Activated CD4-positive, CD25-positive, alpha-beta regulatory T cell (primary cell): Measurements from ENCODE around the gene EGFR.
"Not testable (repeated sequence)": the region's sequence is repeated elsewhere in the genome, so short reads cannot be mapped to it uniquely, and the experiment has no call there.

ENCODE experiments used
- DNase-seq, 4 experiments: peaks; one replicate each; lab custom pipeline; 2025; lab: John Stamatoyannopoulos, UW

Gene EGFR

GRCh38 chr7:55013851-55014250 is 5.0 kb upstream of the EGFR start:
- no peak for DNase-seq

GRCh38 chr7:55016061-55016745 is 2.6 kb upstream of the EGFR start:
- no peak for DNase-seq

- no peak for DNase-seq
Measured at GRCh38 chr7:55016746-55017090, 2.1 kb upstream of the EGFR start.

DNA sequence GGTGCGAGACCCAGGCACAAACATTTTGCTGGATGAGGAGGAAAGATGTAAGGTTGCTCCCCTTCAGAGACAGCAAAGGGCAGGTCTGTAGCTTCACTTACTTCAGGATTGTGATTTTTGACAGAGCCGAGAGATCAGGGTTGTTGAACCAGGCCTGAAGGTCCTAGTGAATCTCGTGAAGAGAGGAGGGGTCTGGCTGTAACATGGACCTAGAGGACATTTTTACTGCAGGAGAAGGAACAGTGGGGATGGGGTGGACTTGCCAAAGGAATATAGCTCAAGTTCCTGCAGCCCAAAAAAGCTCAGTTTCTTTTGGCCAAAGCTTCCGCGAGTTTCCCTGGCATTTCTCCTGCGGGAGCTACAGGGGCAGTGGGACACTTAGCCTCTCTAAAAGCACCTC is 976 bp upstream of the EGFR start:
- no peak for DNase-seq

GRCh38 chr7:55019191-55019690 is 424 bp downstream of the EGFR start:
- DNase-seq = no peak

DNA sequence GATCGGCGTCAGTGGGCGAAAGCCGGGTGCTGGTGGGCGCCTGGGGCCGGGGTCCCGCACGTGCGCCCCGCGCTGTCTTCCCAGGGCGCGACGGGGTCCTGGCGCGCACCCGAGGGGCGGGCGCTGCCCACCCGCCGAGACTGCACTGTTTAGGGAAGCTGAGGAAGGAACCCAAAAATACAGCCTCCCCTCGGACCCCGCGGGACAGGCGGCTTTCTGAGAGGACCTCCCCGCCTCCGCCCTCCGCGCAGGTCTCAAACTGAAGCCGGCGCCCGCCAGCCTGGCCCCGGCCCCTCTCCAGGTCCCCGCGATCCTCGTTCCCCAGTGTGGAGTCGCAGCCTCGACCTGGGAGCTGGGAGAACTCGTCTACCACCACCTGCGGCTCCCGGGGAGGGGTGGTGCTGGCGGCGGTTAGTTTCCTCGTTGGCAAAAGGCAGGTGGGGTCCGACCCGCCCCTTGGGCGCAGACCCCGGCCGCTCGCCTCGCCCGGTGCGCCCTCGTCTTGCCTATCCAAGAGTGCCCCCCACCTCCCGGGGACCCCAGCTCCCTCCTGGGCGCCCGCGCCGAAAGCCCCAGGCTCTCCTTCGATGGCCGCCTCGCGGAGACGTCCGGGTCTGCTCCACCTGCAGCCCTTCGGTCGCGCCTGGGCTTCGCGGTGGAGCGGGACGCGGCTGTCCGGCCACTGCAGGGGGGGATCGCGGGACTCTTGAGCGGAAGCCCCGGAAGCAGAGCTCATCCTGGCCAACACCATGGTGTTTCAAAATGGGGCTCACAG is 1.1 kb downstream of the EGFR start:
- no peak for DNase-seq

DNA sequence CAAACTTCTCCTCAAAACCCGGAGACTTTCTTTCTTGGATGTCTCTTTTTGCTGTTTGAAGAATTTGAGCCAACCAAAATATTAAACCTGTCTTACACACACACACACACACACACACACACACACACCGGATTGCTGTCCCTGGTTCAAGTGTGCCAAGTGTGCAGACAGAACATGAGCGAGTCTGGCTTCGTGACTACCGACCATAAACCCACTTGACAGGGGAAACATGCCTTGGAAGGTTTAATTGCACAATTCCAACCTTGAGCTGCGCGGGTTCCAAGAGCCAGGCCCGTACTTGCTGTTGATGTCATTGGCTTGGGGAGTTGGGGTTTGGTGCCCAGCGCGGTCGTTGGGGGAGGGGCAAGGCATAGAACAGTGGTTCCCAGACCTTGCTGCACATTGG is 1.7 kb downstream of the EGFR start:
- no peak for DNase-seq

DNA sequence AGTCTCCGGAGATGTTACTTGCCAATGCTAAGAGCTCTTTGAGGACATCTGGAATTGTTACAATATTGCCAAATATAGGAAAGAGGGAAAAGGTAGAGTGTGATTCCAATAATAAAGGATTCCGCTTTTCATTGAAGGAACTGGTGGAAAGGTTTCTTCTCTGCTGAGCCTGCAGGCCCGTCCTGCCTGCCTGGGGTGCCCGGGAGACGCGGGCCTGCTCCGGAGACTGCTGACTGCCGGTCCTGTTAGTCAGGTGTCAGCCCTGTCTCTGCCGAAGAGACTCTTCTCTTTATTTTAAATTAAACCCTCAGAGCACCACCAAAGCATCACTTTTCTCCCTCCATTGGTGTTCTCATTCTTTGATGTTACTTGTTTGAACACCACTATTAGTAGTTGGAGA is 2.2 kb downstream of the EGFR start:
- DNase-seq = no peak

DNA sequence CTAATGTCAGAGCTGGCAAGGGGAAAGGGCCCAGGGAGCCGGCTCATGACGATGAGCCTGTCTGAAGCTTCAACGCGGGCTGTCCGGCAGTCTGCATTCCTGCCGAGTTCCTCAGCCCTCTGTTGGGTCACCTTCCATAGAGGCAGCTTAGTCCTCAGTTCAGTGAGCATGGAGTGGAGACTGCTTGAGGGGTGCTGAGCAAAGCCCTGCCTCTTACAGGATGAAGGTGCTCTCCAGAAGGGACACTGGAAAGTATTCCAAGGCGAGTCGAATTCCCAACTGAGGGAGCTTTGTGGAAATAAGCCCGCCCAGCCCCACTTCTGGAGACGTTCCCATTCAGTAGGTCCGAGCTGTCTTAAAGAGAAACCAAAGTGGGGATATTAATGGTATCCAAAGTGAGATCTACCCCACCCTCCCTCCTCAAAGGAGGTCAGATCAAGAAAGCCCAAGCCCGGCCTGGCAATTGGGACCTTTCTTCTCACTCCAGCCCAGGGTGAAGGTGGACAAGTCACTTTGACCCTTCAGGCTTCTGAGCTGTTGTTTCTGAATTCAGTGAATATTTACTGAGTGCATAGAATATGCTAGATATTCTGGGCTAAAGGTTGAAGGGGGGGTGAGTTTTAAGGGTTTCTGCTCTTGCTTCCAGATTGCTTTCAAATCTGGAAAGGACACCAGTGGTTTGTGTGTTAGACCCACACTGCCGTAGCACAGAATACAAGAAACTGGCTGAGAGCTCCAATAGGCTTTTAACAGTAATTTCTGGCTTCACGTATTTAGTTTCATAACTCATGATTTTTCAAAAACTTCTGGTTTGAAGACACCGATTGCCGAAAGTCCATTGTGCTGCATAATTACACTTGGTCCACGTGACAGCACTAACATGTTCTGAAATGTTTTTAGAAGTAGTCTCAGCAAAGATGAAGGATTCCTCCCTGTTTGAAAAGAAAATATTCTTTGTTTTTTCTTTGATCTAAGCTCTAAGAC is 3.5 kb downstream of the EGFR start:
- DNase-seq = no peak

- DNase-seq = no peak
Measured at GRCh38 chr7:55023841-55024505, 5.2 kb downstream of the EGFR start.

DNA sequence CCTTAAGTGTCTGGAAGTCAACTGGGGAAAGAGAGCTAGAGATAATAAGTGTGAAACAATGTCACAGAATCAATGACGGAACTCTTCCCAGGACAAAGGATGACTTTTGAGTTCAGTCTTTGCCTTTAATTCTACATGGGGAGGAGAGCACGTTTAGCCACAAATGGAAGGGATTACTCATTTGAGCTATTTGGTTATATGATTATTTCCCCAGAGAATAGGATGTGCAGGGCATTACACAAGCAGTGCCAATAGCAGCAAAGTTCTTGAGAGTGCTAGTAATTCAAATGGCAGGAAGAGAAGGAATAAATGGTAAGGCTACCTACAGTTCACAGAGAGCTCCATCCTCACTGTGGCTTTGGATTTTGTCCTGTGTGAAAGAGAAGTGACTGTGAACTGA is 6.0 kb downstream of the EGFR start:
- no peak for DNase-seq

GRCh38 chr7:55026086-55026790 is 7.4 kb downstream of the EGFR start:
- DNase-seq = no peak

- DNase-seq = no peak
Measured at GRCh38 chr7:55026867-55027490, 8.2 kb downstream of the EGFR start.

DNA sequence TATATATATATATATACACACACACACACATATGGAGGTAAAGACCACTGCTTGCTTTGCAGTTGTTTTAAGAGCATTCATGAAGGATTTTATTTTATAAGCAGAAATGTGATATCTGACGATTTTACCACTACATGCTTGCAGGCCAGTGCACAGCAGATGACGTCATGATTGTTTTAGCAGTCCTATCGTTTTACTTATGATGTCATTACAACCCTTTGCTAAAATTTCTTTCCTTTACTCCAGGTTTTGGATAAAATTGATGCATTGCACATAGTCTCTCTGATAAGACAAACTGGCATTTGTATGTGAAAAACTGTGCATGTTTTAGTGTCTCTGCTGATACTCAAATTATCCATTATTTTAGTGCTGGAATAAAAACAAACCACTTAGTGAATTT is 9.2 kb downstream of the EGFR start:
- DNase-seq = no peak

DNA sequence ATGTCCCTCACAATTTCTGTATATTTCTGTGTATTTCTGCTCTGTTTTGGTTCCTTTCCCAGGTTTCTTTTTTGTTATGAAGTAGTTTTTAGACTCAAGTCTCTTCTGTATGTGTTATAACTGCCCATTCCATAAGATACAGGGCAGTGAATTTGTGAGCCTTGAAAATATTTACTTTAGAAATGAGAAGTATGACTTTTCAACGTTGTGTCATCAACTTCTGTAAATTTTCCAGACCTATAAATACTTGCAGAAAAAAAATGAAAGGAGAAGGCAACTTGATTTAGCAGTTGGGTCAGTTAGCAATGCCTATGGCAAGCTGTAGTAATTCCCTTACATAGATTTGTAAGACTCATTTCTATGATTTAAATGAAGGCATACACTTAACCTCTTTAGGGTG is 11.5 kb downstream of the EGFR start:
- no peak for DNase-seq

- no peak for DNase-seq
Measured at GRCh38 chr7:55031075-55031474, 12.3 kb downstream of the EGFR start.

DNA sequence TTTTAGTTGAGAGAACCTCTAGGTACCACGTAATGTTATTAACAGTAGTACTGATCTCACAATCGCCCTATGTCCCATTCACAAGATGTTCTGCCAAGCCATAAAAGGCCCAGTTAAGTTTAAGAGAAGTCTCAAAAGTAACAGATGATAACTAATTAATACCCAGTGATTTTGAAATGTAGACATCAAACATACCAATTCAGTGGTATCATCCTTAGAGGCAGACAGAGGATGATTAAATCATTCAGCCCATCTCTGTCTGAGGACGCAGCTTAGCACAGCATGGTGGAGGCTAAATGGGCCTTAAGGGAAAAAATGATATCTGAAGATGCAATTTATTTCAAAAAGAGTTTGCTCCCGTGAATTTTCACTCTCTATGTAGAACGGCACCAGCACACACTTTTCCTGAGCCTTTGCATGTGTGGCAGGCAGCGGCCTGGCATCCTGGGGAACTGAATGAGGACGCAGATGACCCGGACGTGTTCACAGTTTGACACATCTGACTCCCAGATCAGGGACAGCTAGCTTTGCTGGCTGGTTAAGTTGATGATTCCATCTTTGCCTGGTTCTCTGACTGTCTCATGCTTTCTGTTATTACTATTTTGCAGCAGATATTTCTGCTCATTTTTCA is 13.4 kb downstream of the EGFR start:
- no peak for DNase-seq

DNA sequence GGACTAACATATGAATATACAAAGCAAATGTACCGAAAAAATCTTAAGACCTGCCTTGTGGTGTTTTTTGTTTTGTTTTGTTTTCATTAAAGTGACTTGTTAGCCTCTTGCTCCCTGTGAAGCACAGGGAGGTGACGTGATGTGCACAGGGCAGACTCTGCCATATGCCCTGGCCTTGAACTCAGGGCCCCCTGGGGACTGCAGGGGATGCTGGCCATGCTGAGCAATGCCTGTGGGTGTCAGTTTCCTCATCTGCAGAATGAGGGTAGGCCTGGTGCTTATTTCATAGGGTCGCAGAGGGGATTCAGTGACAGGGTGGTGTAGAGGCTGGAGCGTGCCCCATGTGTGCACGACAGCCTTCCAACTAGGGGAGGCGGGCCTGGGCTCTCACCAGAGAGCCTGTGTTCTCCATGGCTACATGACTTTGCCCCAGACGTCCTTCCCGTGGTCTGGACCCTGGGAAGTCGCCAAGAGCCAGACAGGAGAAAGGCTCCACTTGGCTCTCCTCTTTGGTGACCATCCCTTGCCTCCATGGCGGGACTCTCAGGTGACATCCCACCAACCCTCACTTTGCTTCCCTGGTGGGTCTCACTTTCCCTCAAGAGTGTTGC is 14.5 kb downstream of the EGFR start:
- no peak for DNase-seq

DNA sequence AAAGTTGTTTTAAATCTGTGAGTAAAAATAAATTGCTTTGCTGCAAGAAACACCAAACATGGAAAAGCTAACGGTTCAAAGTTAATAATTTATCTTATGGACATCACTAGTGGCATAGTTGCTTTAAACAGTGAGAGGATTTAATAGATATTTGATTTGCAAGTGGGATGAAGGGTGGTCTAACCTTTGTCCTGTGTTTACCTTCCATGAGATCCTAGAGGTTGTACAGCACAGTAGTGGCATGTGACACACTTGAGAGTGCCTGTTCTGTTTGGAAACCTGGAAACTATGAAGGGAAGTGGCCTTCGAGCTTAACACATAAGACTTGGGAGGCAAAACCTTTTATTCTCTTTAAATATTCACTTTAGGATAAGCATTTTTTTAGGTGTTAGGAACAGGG is 16.0 kb downstream of the EGFR start:
- no peak for DNase-seq

- not testable (repeated sequence) for DNase-seq
Measured at GRCh38 chr7:55035410-55035809, 16.6 kb downstream of the EGFR start.
